HS-27A (cell line): Measurements from ENCODE around the gene SGMS1.

Experiments
- DNase-seq: peaks from one replicate; pipeline ENCODE4 v3.0.0-alpha.2; 2012; ENCODE audit warnings: low read depth, missing footprints

SGMS1 gene

DNA sequence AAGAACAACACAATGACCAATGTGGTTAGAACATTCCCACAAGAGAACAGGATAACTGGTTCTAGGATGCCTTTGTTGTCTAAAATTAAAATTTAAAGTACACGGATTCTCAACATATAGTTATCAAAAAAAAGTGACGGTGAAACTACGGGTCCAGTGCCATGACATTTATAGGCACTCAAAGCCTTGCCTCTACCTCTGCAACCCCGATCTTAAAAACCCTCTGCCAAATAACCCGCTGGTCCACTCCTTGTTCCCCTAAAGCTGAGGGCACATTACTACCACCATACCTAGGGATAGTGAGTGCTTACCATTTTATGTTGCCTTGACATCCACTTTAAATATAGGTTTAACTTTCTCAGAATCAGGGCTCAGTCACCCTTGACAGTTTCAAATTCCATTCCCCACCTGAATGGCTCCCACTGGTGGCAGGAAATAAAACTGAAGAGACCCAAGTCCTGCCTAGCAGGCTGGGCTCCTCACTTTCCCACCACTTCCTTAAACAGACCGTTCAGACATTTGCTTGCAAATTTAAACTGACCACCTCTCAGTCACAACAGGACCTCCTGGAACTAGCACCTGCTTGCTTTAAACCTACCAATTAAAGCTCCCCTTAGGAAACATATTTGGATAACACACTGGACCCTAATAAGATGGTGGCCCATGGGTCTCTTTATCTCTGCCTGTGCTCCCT, 202.6 kb downstream of the SGMS1 start:
- DNase-seq: no peak

GRCh38 chr10:50420196-50420595, 203.6 kb downstream of the SGMS1 start:
- no peak for DNase-seq

DNA sequence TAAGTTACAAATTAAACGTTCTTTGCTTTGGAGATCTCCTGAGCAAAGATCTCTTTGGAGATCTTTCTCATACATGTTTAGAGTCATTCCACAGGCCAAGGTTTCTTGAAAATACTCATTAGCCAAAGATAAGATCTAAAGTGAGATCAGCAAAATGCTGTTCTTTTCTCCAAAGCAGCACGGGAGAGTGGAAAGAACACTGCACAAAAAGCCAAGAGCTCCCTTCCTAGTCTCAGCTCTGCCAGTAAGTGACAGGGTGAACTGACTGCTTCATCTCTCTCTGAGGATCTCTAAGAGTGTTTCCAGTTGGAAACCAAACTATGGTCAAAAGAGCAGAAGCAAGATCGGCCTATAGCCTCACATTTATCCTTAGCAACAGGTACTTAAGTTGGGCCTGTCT, 204.0 kb downstream of the SGMS1 start:
- no peak for DNase-seq

DNA sequence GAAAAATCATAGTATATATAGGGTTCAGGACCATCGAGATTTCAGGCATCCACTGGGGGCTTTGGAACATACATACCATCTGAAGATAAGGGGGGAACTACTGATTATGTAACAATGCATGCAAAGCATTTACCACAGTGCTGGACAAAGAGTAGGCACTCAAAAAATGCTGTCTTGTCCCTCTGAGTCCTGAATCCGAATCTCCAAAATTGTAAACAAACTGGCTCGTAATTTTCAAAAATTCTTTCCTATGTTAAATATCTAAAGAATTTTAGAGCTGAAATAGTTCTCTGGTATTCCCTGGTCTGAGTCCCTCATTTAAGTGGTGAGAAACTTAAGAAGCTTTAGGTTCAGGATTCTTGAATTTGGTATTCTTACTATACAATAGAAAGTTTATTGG, 204.7 kb downstream of the SGMS1 start:
- DNase-seq: no peak

- DNase-seq: peak; percentile 65
Observed at GRCh38 chr10:50417886-50418830, 205.6 kb downstream of the SGMS1 start.

DNA sequence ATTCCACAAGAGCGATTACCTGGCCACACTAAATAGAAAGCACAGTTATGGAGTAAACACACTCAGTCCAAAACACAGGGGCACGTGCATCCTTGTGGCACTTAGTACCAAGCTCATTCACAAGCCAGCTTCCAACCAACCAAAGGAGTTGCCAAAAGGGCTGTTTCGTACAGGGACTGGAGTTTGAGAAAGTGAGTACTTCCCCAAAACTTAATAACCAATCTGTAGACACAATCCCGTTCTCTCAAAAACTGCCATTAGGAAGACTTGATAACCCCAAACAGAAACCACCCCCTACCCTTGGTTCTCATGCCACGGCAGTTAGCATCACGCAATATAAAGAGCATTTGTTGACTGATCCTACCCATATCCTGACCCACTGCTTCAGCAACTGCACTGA, 206.3 kb downstream of the SGMS1 start:
- no peak for DNase-seq

DNA sequence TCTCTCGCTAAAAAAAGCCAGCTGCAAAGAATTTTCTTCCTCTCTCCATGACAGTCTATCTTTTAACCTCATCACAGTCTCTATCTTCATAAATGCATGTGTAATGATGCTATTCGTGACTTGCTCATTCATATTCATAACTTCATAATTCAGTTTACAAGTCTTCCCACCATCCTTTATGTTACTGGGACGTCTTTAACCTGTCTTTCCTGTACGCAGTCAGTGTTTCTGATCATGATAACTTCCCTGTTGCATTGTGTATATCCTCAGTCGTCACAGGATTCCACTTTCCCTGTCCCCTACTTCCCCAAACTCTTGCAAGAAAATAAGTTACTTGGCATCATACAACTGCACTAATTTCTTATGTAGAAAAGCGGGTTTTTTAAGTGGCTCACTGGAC, 206.9 kb downstream of the SGMS1 start:
- DNase-seq: no peak

DNA sequence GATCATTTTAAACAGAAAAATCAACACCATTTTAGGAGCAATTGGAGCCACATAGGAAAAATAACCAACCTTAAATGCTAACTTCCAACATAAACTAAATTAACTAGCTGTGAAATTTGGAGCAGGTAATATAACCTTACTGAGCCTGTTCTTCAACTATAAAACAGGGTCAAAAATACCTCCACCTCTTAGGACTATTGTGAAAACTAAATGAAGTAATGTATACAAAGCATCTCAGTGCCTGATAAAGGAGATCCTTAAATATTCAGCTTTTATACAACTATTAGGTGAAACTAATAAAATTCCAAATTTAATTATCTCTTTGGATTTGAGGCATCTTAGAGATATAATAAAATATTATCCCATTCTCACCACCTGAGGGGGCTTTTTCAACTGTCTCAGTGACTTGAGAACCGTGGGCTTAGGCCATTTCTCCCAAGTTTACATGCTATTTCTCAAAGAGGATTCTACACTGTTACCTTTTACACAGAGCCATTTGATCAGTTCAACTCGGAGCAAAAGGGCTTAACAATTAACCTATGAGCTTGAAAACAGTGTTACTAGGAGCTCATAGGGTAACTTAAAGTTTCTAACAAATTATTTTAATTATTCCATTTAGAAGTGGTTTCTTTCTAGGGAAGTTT, 207.5 kb downstream of the SGMS1 start:
- DNase-seq: no peak

DNA sequence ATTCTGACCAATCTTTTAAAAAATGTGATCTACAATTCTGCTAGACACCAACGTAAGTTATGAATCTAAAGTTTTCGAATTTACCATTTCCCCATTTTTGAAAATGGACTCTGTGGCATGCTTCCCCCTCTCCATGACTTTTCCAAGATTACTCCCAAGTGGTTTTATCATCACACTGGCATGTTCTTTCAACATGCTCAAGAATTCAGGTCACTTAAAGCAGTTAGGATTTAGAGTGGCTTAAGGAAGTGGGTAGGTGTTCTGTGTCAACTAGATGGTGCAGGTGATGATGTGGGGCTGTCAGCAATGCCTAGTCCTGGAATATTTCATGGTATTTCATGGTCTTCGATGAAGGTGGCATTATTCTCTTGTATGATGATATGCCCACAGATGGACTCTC, 208.5 kb downstream of the SGMS1 start:
- no peak for DNase-seq

- DNase-seq: no peak
Observed at GRCh38 chr10:50410066-50410811, 213.5 kb downstream of the SGMS1 start.

DNA sequence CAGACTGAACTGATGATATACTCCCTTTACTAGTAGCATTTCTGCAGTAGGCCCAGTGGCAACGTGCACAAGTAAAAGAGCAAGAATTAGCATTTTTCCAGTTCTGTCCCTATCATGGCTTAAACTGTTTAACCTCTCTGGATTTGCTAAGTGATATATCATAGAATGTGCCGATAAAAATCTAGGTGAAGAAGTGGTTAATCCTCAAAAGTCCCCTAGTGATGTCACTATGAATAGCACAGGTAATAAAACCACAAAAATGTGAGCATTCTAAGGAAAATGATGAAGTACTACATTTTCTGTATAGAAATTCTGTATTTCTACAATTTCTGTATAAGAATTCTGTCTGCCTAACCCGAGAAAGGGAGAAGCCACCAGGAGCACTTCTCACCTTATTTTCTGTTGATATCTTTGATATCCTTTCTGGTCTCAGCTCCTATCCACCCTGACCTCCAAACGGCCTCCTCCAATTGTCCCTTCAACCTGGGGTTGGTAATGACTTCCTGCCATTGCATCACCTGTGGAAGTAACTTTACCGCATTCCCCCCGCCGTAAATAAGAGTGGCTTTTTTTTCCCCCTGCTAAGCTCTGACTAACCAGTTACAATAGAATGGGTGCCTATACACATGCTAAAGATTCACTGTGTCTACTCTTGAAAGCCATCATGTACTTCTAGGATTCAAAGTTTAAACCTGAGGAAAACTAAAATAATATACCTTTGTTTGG, 216.5 kb downstream of the SGMS1 start:
- no peak for DNase-seq

- DNase-seq: no peak
Observed at GRCh38 chr10:50406457-50407070, 217.2 kb downstream of the SGMS1 start.

- DNase-seq: no peak
Observed at GRCh38 chr10:50405723-50406122, 218.0 kb downstream of the SGMS1 start.

- DNase-seq: no peak
Observed at GRCh38 chr10:50404021-50404773, 219.6 kb downstream of the SGMS1 start.

- no peak for DNase-seq
Observed at GRCh38 chr10:50403074-50403473, 220.7 kb downstream of the SGMS1 start.

- no peak for DNase-seq
Observed at GRCh38 chr10:50402466-50402865, 221.3 kb downstream of the SGMS1 start.

DNA sequence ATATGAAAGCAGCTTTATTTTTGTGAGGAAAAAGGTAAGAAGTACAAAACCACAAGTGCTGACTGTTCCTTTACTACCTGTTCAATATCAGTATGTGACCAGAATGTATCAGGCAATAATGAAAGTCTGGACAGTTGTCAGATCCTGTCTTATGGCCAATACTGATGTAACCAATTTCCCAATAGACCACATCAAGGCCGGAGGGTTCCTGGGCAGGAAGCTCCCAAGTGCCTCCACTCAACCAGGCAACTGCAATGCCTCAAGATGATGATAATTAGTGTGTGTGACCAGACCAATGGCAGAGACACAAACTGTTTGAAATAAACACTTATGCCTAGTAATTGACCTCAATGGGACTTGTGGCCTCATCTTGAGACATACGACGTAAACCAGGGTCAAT, 223.1 kb downstream of the SGMS1 start:
- no peak for DNase-seq

DNA sequence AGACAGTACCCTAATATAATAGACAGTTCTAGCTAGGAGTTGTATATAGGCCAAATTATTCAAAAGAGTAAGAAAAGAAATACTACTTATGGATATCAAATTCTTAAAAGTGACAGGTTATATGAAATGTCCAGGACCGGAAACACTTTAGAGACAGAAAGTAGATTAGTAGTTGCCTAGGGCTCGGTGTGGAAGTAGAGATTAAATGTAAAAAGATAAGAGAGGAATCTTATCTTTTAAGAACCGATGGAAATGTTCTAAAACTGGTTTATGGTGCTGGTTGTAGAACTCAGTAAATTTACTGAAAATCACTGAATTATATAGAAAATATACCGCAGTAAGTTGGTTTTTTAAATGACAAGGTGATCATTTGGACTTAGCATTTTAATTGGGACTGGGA, 224.9 kb downstream of the SGMS1 start:
- no peak for DNase-seq

- DNase-seq: no peak
Observed at GRCh38 chr10:50398381-50398780, 225.4 kb downstream of the SGMS1 start.
